ENCODE measurements around the gene VPS26C.

GRCh38 chr21:37208741-37209225 lies 58.4 kb downstream of the VPS26C start:
- no peak for TF ChIP-seq CTCF (IDR thresholded peaks at IDR 0.05; ENCODE audit: borderline replicate concordance, extremely low read depth, low read length, poor library complexity, severe bottlenecking)
- TF ChIP-seq EZH2 (IDR thresholded peaks at IDR 0.05; ENCODE audit: borderline replicate concordance, low read depth, low read length, severe bottlenecking): no peak
